ENCODE data around the gene SMIM3. TPM values are rescaled to one million over a fixed set of nuclear protein-coding genes. Genes with fewer than 3 reads are reported as not detected.
"Not testable (repeated sequence)": the region's sequence is repeated elsewhere in the genome, so short reads cannot be mapped to it uniquely, and the experiment has no call there.

The SMIM3 gene
- total RNA-seq, 1 donor from 2014 or later = 28.3 TPM

DNA sequence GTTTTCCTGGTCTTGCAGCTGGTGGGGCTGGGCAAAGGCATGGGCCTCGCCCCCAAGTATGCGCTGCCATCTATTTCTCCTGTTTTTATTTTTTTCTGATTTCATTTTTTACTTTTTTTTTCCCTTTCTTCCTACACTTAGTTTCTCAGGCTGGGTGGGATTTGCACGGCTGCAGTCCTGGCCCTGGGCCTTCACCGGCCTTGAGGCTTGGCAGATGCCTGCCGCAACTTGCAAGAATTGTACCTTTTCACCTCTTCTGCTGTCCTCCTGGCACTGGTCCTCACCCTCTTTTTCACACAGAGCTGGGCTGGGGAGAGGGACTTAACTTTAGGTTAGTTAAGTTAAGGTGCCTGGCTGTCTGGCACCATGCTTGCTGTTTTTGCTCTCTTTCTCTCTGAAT, 57.5 kb downstream of the SMIM3 start:
- TF ChIP-seq, protein P1, sequence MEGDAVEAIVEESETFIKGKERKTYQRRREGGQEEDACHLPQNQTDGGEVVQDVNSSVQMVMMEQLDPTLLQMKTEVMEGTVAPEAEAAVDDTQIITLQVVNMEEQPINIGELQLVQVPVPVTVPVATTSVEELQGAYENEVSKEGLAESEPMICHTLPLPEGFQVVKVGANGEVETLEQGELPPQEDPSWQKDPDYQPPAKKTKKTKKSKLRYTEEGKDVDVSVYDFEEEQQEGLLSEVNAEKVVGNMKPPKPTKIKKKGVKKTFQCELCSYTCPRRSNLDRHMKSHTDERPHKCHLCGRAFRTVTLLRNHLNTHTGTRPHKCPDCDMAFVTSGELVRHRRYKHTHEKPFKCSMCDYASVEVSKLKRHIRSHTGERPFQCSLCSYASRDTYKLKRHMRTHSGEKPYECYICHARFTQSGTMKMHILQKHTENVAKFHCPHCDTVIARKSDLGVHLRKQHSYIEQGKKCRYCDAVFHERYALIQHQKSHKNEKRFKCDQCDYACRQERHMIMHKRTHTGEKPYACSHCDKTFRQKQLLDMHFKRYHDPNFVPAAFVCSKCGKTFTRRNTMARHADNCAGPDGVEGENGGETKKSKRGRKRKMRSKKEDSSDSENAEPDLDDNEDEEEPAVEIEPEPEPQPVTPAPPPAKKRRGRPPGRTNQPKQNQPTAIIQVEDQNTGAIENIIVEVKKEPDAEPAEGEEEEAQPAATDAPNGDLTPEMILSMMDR (IDR thresholded peaks at IDR 0.05) = no peak
- no peak for ATAC-seq
- H3K27me3 ChIP-seq = no peaks in the 10 kb centered on the region

DNA sequence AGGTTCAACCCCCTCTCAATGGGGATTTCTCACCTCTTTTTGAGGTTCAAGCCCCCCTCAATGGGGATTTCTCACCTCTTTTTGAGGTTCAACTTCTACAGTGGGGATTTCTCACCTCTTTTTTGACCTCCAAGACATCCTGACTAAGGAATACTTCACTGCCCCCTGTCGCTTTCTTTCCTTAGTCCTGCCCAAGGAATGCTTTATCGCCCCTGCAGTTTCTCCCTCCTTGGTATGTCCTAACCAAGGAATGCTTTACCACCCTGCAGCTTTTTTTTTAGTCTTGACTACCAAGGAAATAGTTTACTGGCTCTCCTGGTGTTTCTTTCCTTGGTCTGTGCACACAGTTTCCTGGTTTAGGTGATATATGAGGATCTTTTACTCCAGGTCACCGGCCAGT, 58.1 kb downstream of the SMIM3 start:
- peaks cover 8% of the 10 kb centered on the region for H3K9me3 ChIP-seq
- intact Hi-C loops (cut with DNase I) = no loop called here

More for the DNA sequence above, 57.5 kb downstream of the SMIM3 start:
- H3K27ac ChIP-seq = no peak overlapping the region
- no peaks in the 10 kb centered on the region for H3K4me1 ChIP-seq
- intact Hi-C loops (cut with DNase I) = no loop called here
- no peak for DNase-seq
- H3K9me3 ChIP-seq = peaks cover 8% of the 10 kb centered on the region
- no peak overlapping the region for H3K4me3 ChIP-seq
- H3K36me3 ChIP-seq = no peaks in the 10 kb centered on the region

DNA sequence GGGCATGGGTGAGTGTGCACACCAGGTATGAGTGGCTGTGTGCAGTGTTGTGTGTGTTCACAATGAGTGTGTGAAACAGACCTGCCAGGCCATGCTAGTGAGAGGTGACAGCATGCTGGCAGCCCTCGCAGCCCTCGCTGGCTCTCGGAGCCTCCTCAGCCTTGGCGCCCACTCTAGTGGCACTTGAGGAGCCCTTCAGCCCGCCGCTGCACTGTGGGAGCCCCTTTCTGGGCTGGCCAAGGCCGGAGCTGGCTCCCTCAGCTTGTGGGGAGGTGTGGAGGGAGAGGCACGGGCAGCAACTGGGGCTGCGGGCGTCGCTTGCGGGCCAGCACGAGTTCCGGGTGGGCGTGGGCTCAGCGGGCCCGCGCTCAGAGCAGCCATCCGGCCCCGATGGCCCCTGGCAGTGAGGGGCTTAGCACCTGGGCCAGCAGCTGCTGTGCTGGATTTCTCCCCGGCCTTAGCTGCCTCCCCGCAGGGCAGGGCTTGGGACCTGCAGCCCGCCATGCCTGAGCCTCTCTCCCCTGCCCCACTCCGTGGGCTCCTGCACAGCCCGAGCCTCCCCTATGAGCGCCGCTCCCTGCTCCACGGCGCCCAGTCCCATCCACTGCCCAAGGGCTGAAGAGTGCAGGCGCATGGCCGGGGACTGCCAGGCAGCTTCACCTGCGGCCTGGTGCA, 66.8 kb downstream of the SMIM3 start:
- intact Hi-C loops (cut with DNase I); DNase-seq: not testable (repeated sequence)

More for the DNA sequence above, 58.1 kb downstream of the SMIM3 start:
- Histone ChIP-seq H3K36me3 (no peaks in the 10 kb centered on the region), H3K4me3 (no peak overlapping the region), H3K27ac (no peak overlapping the region), H3K4me1 (no peaks in the 10 kb centered on the region), H3K27me3 (no peaks in the 10 kb centered on the region)
- ATAC-seq (no peak), DNase-seq (no peak)
- TF ChIP-seq, protein P1 (IDR thresholded peaks at IDR 0.05) = no peak

DNA sequence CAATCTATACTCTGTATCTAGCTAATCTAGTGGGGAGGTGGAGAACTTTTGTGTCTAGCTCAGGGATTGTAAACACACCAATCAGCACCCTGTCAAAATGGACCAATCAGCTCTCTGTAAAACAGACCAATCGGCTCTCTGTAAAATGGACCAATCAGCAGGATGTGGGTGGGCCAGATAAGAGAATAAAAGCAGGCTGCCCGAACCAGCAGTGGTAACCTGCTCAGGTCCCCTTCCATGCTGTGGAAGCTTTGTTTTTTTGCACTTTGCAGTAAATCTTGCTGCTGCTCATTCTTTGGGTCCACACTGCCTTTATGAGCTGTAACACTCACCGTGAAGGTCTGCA, 67.7 kb downstream of the SMIM3 start, which contains the start of gene IRGM:
IRGM (plus strand) TSS at position 214 of the 346 bp plus-strand sequence. CDS start 1,603 bp downstream, outside the sequence.
- H3K9me3 ChIP-seq; H3K4me1 ChIP-seq; H3K27ac ChIP-seq; DNase-seq; H3K27me3 ChIP-seq; intact Hi-C loops (cut with DNase I); ATAC-seq; H3K36me3 ChIP-seq: not testable (repeated sequence)
- H3K4me3 ChIP-seq = peak within 1 kb of the TSS; percentile 4

More for the DNA sequence above, 66.8 kb downstream of the SMIM3 start:
- H3K27ac ChIP-seq, H3K4me3 ChIP-seq, H3K36me3 ChIP-seq, H3K9me3 ChIP-seq, H3K27me3 ChIP-seq, H3K4me1 ChIP-seq: not testable (repeated sequence)
- peak; percentile 21 for ATAC-seq

Other genes starting within 250 kb of the SMIM3 start
- gene SYNPO, start 138.1 kb upstream of the SMIM3 start, total RNA-seq = 151 TPM
- 1.7 TPM for gene MYOZ3, start 117.5 kb upstream of the SMIM3 start, total RNA-seq
- 51.2 TPM for gene RBM22, start 77.7 kb upstream of the SMIM3 start, total RNA-seq
- gene DCTN4, start 19.7 kb upstream of the SMIM3 start, total RNA-seq = 68.5 TPM
- not detected for gene IRGM, start 67.8 kb downstream of the SMIM3 start, total RNA-seq
- 1.8 TPM for gene ZNF300, start 126.2 kb downstream of the SMIM3 start, total RNA-seq
- gene GPX3, start 241.8 kb downstream of the SMIM3 start, total RNA-seq = 1,259 TPM